WI38 (cell line): ENCODE results near the gene DDX18.

Experiments
- H3K4me3 ChIP-seq: 2 replicates; pipeline ENCODE4 v1.5.1; 2011; ENCODE audit warnings: low read depth, mild to moderate bottlenecking, control low read depth, low read length
- TF ChIP-seq, protein P1 (sequence below): IDR thresholded peaks from 2 replicates; pipeline ENCODE4 v1.5.1; 2012; ENCODE audit warnings: low read depth, mild to moderate bottlenecking, control low read depth, low read length

The DDX18 gene

DNA sequence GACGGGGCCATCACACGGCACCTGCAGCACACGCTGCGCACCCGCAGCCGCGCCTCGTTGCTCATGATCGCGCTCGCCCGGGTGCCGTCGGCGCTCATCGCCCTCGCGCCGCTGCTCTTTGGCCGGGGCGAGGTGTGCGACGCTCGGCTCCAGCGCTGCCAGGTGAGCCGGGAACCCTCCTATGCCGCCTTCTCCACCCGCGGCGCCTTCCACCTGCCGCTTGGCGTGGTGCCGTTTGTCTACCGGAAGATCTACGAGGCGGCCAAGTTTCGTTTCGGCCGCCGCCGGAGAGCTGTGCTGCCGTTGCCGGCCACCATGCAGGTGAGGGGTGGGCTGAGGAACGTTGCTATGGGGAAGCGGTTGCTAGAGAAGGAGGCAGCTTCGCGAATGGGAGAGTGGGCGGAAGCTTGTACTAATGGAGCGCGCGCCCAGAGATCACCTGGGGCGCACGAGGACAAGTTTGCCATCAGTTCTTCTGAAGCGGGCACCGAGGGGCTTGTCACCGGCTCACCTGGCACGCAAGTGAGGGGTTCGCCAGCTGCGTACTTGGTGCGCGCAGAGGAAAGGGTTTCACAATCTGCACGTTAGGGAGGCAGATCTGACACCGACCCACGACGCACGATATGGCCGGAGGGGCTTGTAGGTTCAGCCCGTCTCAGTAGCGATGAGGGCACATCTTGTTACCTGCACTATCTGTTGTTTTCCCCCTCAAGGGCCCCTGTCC is 45.6 kb downstream of the DDX18 start:
- TF ChIP-seq, protein P1, sequence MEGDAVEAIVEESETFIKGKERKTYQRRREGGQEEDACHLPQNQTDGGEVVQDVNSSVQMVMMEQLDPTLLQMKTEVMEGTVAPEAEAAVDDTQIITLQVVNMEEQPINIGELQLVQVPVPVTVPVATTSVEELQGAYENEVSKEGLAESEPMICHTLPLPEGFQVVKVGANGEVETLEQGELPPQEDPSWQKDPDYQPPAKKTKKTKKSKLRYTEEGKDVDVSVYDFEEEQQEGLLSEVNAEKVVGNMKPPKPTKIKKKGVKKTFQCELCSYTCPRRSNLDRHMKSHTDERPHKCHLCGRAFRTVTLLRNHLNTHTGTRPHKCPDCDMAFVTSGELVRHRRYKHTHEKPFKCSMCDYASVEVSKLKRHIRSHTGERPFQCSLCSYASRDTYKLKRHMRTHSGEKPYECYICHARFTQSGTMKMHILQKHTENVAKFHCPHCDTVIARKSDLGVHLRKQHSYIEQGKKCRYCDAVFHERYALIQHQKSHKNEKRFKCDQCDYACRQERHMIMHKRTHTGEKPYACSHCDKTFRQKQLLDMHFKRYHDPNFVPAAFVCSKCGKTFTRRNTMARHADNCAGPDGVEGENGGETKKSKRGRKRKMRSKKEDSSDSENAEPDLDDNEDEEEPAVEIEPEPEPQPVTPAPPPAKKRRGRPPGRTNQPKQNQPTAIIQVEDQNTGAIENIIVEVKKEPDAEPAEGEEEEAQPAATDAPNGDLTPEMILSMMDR = no peak
- no peak overlapping the region for H3K4me3 ChIP-seq

GRCh38 chr2:117862459-117862858 is 48.0 kb downstream of the DDX18 start:
- TF ChIP-seq, protein P1 = no peak
- H3K4me3 ChIP-seq = no peak overlapping the region

DNA sequence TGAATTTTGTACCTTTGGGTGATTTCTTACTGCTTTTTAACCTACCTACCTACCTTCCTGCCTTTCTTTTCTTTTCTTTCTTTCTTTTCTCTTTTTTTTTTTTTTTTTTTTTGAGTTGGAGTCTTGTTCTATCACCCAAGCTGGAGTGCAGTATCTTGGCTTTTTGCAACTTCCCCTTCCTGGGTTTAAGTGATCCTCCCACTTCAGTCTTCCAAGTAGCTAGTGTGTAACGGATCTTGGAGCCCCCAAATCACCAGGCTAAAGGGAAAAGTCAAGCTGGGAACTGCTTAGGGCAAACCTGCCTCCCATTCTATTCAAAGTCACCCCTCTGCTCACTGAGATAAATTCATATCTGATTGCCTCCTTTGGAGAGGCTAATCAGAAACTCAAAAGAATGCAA is 61.3 kb downstream of the DDX18 start:
- TF ChIP-seq, protein P1 = no peak
- no peak overlapping the region for H3K4me3 ChIP-seq

DNA sequence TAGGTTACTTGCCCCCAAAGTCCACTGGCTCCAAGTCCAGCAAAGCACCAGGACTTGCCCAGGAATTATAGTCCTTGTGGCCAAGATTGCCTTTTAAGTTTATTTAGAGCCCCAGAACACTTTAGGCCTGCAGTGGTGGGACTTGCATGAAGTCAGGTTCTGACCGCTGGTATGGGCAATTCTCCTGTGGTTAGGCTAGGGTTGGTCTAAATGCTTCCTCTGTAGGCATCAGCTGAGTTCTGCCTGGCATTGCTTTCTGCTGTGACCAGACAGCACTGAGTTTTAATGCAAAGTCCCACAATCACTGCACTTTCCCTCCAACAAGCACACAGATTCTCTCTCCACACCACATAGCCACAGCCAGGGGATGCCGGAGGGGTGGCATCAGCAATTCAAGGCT is 64.5 kb downstream of the DDX18 start:
- TF ChIP-seq, protein P1 = no peak
- no peak overlapping the region for H3K4me3 ChIP-seq
